HEK293 (cell line): Measurements from ENCODE around the gene CCDC186.

ENCODE experiments used
- CTCF ChIA-PET: fragments of 350-600 bp; formaldehyde crosslinking; extraction: SDS; loops from one replicate; lab custom pipeline; 2021; ENCODE audit warnings: antibody characterized with exemption; lab: Yijun Ruan, JAX
- POLR2A ChIA-PET: fragments of 300-600 bp; formaldehyde crosslinking; extraction: SDS; loops from one replicate; lab custom pipeline; 2020; ENCODE audit warnings: antibody characterized with exemption, inconsistent platforms; lab: Yijun Ruan, JAX
- H3K27ac ChIP-seq: fragments of 200-500 bp; sonication (Bioruptor generic); 2 replicates; pipeline ENCODE4 v1.5.1; 2014; ENCODE audit warnings: low read depth, low read length, control low read depth, inconsistent platforms; ENCODE audit errors: extremely low read depth
- H3K36me3 ChIP-seq, 2 experiments: fragments of 200-500 bp in 1 of 2; sonication (Bioruptor generic) in 1 of 2; 1 replicate in 1 of 2; 2 replicates in 1 of 2; pipeline ENCODE4 v1.5.1; 2014 to 2017; ENCODE audit warnings: inconsistent platforms in 2 of 2, low read length in 2 of 2; ENCODE audit not compliant: control insufficient read depth in 2 of 2, insufficient read depth in 1 of 2
- H3K4me1 ChIP-seq: fragments of 200-500 bp; sonication (Bioruptor generic); 2 replicates; pipeline ENCODE4 v1.5.1; 2014; ENCODE audit warnings: mild to moderate bottlenecking, low read length, inconsistent platforms; ENCODE audit not compliant: control insufficient read depth, insufficient read depth
- H3K4me3 ChIP-seq: 2 replicates; pipeline ENCODE4 v1.5.1; 2011; ENCODE audit warnings: low read depth, mild to moderate bottlenecking, control low read depth, low read length, moderate library complexity
- H3K9me3 ChIP-seq: fragments of 200-500 bp; sonication (Bioruptor generic); 2 replicates; pipeline ENCODE4 v1.5.1; 2014; ENCODE audit warnings: low read depth, low read length, inconsistent platforms; ENCODE audit not compliant: control insufficient read depth, insufficient read depth
- ATF2 ChIP-seq: fragments of 450-650 bp; formaldehyde crosslinking; IDR thresholded peaks from 2 replicates; pipeline ENCODE4 v1.5.1; 2016; ENCODE audit warnings: missing biosample characterization, missing genetic modification characterization, low read depth
- GLIS2 ChIP-seq: fragments of 450-650 bp; formaldehyde crosslinking; IDR thresholded peaks from 2 replicates; pipeline ENCODE4 v1.5.1; 2016; ENCODE audit warnings: missing biosample characterization, missing genetic modification characterization
- KLF16 ChIP-seq: fragments of 450-650 bp; formaldehyde crosslinking; IDR thresholded peaks from 2 replicates; pipeline ENCODE4 v1.5.1; 2017; ENCODE audit warnings: missing biosample characterization, missing genetic modification characterization
- KLF7 ChIP-seq: fragments of 450-650 bp; formaldehyde crosslinking; IDR thresholded peaks from 2 replicates; pipeline ENCODE4 v1.5.1; 2016; ENCODE audit warnings: missing biosample characterization, missing genetic modification characterization, borderline replicate concordance
- KLF8 ChIP-seq: fragments of 450-650 bp; formaldehyde crosslinking; IDR thresholded peaks from 2 replicates; pipeline ENCODE4 v1.5.1; 2016; ENCODE audit warnings: missing biosample characterization, missing genetic modification characterization
- KLF9 ChIP-seq: fragments of 450-650 bp; formaldehyde crosslinking; IDR thresholded peaks from 2 replicates; pipeline ENCODE4 v1.5.1; 2016; ENCODE audit warnings: missing biosample characterization, missing genetic modification characterization, low read depth
- REST ChIP-seq: fragments of 450-650 bp; formaldehyde crosslinking; IDR thresholded peaks from 2 replicates; pipeline ENCODE4 v1.5.1; 2016; ENCODE audit warnings: missing biosample characterization, missing genetic modification characterization
- ZBTB11 ChIP-seq: fragments of 450-650 bp; formaldehyde crosslinking; conservative IDR thresholded peaks from 2 replicates; pipeline ENCODE4 v1.5.1; 2016; ENCODE audit warnings: low read depth, missing biosample characterization, missing genetic modification characterization
- ZBTB17 ChIP-seq: fragments of 450-650 bp; formaldehyde crosslinking; IDR thresholded peaks from 2 replicates; pipeline ENCODE4 v1.5.1; 2016; ENCODE audit warnings: missing biosample characterization, missing genetic modification characterization
- ZBTB8A ChIP-seq: fragments of 450-650 bp; formaldehyde crosslinking; IDR thresholded peaks from 2 replicates; pipeline ENCODE4 v1.5.1; 2016; ENCODE audit warnings: missing biosample characterization, missing genetic modification characterization
- ZFHX2 ChIP-seq: fragments of 450-650 bp; formaldehyde crosslinking; conservative IDR thresholded peaks from 2 replicates; pipeline ENCODE4 v1.5.1; 2016; ENCODE audit warnings: missing biosample characterization, missing genetic modification characterization
- ZFP3 ChIP-seq: fragments of 450-650 bp; formaldehyde crosslinking; IDR thresholded peaks from 2 replicates; pipeline ENCODE4 v1.5.1; 2016; ENCODE audit warnings: low read depth, missing biosample characterization, missing genetic modification characterization
- ZFP41 ChIP-seq: fragments of 450-650 bp; formaldehyde crosslinking; IDR thresholded peaks from 2 replicates; pipeline ENCODE4 v1.5.1; 2016; ENCODE audit warnings: missing biosample characterization, missing genetic modification characterization, borderline replicate concordance
- ZFP69B ChIP-seq: fragments of 450-650 bp; formaldehyde crosslinking; IDR thresholded peaks from 2 replicates; pipeline ENCODE4 v1.5.1; 2016; ENCODE audit warnings: missing biosample characterization, missing genetic modification characterization
- ZNF140 ChIP-seq: fragments of 450-650 bp; formaldehyde crosslinking; IDR thresholded peaks from 2 replicates; pipeline ENCODE4 v1.5.1; 2016; ENCODE audit warnings: missing biosample characterization, missing genetic modification characterization
- ZNF174 ChIP-seq: fragments of 450-650 bp; formaldehyde crosslinking; IDR thresholded peaks from 2 replicates; pipeline ENCODE4 v1.5.0; 2017; ENCODE audit warnings: missing biosample characterization, mild to moderate bottlenecking, missing genetic modification characterization
- ZNF184 ChIP-seq: fragments of 450-650 bp; IDR thresholded peaks from 2 replicates; pipeline ENCODE4 v1.5.1; 2018; ENCODE audit warnings: missing biosample characterization, mild to moderate bottlenecking, missing genetic modification characterization
- ZNF561 ChIP-seq: fragments of 450-650 bp; IDR thresholded peaks from 2 replicates; pipeline ENCODE4 v1.5.1; 2018; ENCODE audit warnings: missing biosample characterization, missing genetic modification characterization, borderline replicate concordance
- ZNF600 ChIP-seq: fragments of 450-650 bp; formaldehyde crosslinking; IDR thresholded peaks from 2 replicates; pipeline ENCODE4 v1.5.1; 2016; ENCODE audit warnings: missing biosample characterization, missing genetic modification characterization
- ZNF629 ChIP-seq: fragments of 450-650 bp; formaldehyde crosslinking; IDR thresholded peaks from 2 replicates; pipeline ENCODE4 v1.5.1; 2017; ENCODE audit warnings: missing biosample characterization, missing genetic modification characterization
- ZNF639 ChIP-seq: fragments of 450-650 bp; formaldehyde crosslinking; IDR thresholded peaks from 2 replicates; pipeline ENCODE4 v1.5.1; 2016; ENCODE audit warnings: missing biosample characterization, missing genetic modification characterization
- ZNF660 ChIP-seq: fragments of 450-650 bp; IDR thresholded peaks from 2 replicates; pipeline ENCODE4 v1.5.1; 2018; ENCODE audit warnings: missing biosample characterization, mild to moderate bottlenecking, missing genetic modification characterization
- ZNF704 ChIP-seq: fragments of 450-650 bp; formaldehyde crosslinking; IDR thresholded peaks from 2 replicates; pipeline ENCODE4 v1.5.1; 2016; ENCODE audit warnings: missing biosample characterization, missing genetic modification characterization
- ZNF768 ChIP-seq: fragments of 450-650 bp; formaldehyde crosslinking; IDR thresholded peaks from 2 replicates; pipeline ENCODE4 v1.5.1; 2018; ENCODE audit warnings: missing biosample characterization, mild to moderate bottlenecking, missing genetic modification characterization
- ZNF791 ChIP-seq: fragments of 450-650 bp; formaldehyde crosslinking; IDR thresholded peaks from 2 replicates; pipeline ENCODE4 v1.5.1; 2016; ENCODE audit warnings: missing biosample characterization, missing genetic modification characterization
- ZSCAN30 ChIP-seq: fragments of 450-650 bp; IDR thresholded peaks from 2 replicates; pipeline ENCODE4 v1.5.1; 2018; ENCODE audit warnings: missing biosample characterization, mild to moderate bottlenecking, missing genetic modification characterization, moderate library complexity

CCDC186 gene

GRCh38 chr10:114173921-114174694, at the start of gene CCDC186:
Gene CCDC186 (minus strand): TSS chr10:114174203. CDS start chr10:114163268, 10,935 bp downstream.
- peaks cover 9% of the 10 kb centered on the region for H3K4me1 ChIP-seq
- H3K9me3 ChIP-seq: no peaks in the 10 kb centered on the region
- ChIA-PET CTCF (interaction anchor here (0.6 to 0.7 kb wide), 2 partner anchors 130 to 229 kb away, joined by 4 to 7 read pairs; no protein-coding TSS in a partner anchor), POLR2A (interaction anchor here (0.7 to 1.6 kb wide), 7 partner anchors 15 to 131 kb away, joined by 3 to 9 read pairs (median 3); partner anchors contain the start of gene ADRB1)
- H3K36me3 ChIP-seq: no peaks in the 10 kb centered on the region; a peak in 1 of 3 replicates
- peak within 1 kb of the TSS; percentile 96 for H3K4me3 ChIP-seq
- H3K27ac ChIP-seq: peak within 1 kb of the TSS; percentile 93
- TF ChIP-seq ZNF660 (tag by site-specific recombination): peak; percentile 36; the same call in 1 of the 2 replicates
- TF ChIP-seq ZFP69B (tag by site-specific recombination): peak; percentile 10
- peak; percentile 84; the same call in 1 of the 2 replicates for TF ChIP-seq ZNF704 (tag by site-specific recombination)
- TF ChIP-seq ZNF768 (tag by site-specific recombination): no peak
- TF ChIP-seq ATF2 (tag by site-specific recombination): peak; percentile 14; the same call in 1 of the 2 replicates
- peak; percentile 32; the same call in 1 of the 2 replicates for TF ChIP-seq ZBTB8A (tag by site-specific recombination)
- TF ChIP-seq ZNF791 (tag by site-specific recombination): no peak
- no peak for TF ChIP-seq ZSCAN30 (tag by site-specific recombination)
- peak; percentile 37 for TF ChIP-seq KLF16
- TF ChIP-seq ZFP41 (tag by site-specific recombination): no peak
- peak; percentile 50; the same call in 1 of the 2 replicates for TF ChIP-seq ZNF600 (tag by site-specific recombination)
- no peak for TF ChIP-seq ZNF184
- no peak for TF ChIP-seq ZNF174 (tag by site-specific recombination)
- TF ChIP-seq REST (tag by site-specific recombination): no peak
- no peak for TF ChIP-seq ZNF140
- peak; percentile 86 for TF ChIP-seq ZBTB17 (tag by site-specific recombination)
- peak; percentile 89 for TF ChIP-seq ZFHX2 (tag by site-specific recombination)
- TF ChIP-seq ZNF629 (tag by site-specific recombination): peak; percentile 71
- 0 out of 2 replicates have a peak, but pooled peaks have one; percentile 23 for TF ChIP-seq ZBTB11 (tag by site-specific recombination)
- peak; percentile 77; the same call in 1 of the 2 replicates for TF ChIP-seq KLF8 (tag by site-specific recombination)
- TF ChIP-seq ZNF639 (tag by site-specific recombination): 0 out of 2 replicates have a peak, but pooled peaks have one; percentile 60
- TF ChIP-seq KLF9 (tag by site-specific recombination): peak; percentile 65
- no peak for TF ChIP-seq ZFP3
- 0 out of 2 replicates have a peak, but pooled peaks have one; percentile 74 for TF ChIP-seq ZNF561
- TF ChIP-seq KLF7 (tag by site-specific recombination): no peak; the same call in 1 of the 2 replicates
- peak; percentile 99 for TF ChIP-seq GLIS2 (tag by site-specific recombination)
